ENCODE measurements around the gene ABCB11. TPM values are rescaled to one million over a fixed set of nuclear protein-coding genes. Genes with fewer than 3 reads are reported as not detected.

The ABCB11 gene
- total and polyA plus RNA-seq, 9 of the 15 experiments (the other 6 are each of a cell fraction or from before 2014, with no cell fraction given), result 0.04 to 0.51 (median 0.10) TPM; not detected in 1

DNA sequence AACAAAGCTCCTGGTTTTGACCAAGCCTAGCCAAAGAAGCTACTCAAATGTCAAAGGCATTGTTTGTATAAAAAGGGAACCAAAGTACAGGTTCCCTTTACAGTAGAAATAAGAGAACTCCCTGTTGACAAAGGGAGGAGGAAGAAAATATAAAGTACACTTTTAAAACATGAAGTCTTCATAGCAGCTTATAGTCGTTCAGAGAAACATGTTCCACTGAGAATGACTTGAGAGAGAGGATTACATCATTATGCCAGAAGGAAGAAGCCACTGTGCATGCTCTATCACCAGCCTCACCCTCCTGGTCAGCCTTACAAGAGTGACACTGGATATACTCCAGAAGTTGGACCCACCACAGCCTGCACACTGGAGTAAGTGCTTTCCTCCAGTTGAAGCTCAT lies 35.8 kb upstream of the ABCB11 start:
- TF ChIP-seq ATF6 (CRISPR knock-in tag; IDR thresholded peaks at IDR 0.05) (no peak), ATF7 (IDR thresholded peaks at IDR 0.05) (peak; percentile 26; the same call in 1 of the 2 replicates), ARID1B (IDR thresholded peaks at IDR 0.05) (no peak), ATF3 (IDR thresholded peaks at IDR 0.05) (peak; percentile 44), ATF3 (CRISPR knock-in tag; conservative IDR thresholded peaks at IDR 0.05) (no peak), CEBPG (CRISPR knock-in tag; IDR thresholded peaks at IDR 0.05) (no peak), CEBPG (tag; conservative IDR thresholded peaks at IDR 0.05 in 1 of 2, IDR thresholded peaks at IDR 0.05 in 1 of 2) (peak in 1 of 2 experiments; percentile 50; a peak in 1 of 4 replicates), JUND (IDR thresholded peaks at IDR 0.05; ENCODE audit: borderline replicate concordance, low read depth, low read length) (0 out of 2 replicates have a peak, but pooled peaks have one; percentile 1), JUND (tag; IDR thresholded peaks at IDR 0.05; ENCODE audit: borderline replicate concordance, low read depth, low read length) (peak; percentile 20; the same call in 1 of the 3 replicates), FOXO4 (CRISPR knock-in tag; IDR thresholded peaks at IDR 0.05) (no peak)
- TF ChIP-seq, protein P1, sequence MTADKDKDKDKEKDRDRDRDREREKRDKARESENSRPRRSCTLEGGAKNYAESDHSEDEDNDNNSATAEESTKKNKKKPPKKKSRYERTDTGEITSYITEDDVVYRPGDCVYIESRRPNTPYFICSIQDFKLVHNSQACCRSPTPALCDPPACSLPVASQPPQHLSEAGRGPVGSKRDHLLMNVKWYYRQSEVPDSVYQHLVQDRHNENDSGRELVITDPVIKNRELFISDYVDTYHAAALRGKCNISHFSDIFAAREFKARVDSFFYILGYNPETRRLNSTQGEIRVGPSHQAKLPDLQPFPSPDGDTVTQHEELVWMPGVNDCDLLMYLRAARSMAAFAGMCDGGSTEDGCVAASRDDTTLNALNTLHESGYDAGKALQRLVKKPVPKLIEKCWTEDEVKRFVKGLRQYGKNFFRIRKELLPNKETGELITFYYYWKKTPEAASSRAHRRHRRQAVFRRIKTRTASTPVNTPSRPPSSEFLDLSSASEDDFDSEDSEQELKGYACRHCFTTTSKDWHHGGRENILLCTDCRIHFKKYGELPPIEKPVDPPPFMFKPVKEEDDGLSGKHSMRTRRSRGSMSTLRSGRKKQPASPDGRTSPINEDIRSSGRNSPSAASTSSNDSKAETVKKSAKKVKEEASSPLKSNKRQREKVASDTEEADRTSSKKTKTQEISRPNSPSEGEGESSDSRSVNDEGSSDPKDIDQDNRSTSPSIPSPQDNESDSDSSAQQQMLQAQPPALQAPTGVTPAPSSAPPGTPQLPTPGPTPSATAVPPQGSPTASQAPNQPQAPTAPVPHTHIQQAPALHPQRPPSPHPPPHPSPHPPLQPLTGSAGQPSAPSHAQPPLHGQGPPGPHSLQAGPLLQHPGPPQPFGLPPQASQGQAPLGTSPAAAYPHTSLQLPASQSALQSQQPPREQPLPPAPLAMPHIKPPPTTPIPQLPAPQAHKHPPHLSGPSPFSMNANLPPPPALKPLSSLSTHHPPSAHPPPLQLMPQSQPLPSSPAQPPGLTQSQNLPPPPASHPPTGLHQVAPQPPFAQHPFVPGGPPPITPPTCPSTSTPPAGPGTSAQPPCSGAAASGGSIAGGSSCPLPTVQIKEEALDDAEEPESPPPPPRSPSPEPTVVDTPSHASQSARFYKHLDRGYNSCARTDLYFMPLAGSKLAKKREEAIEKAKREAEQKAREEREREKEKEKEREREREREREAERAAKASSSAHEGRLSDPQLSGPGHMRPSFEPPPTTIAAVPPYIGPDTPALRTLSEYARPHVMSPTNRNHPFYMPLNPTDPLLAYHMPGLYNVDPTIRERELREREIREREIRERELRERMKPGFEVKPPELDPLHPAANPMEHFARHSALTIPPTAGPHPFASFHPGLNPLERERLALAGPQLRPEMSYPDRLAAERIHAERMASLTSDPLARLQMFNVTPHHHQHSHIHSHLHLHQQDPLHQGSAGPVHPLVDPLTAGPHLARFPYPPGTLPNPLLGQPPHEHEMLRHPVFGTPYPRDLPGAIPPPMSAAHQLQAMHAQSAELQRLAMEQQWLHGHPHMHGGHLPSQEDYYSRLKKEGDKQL (CRISPR knock-in tag; IDR thresholded peaks at IDR 0.05; ENCODE audit: borderline replicate concordance), result no peak
- DNase-seq (ENCODE audit: extremely low read depth in 1 of 4, low spot score in 3 of 4) (no peak), FAIRE-seq (no peak), ATAC-seq (peak; percentile 63)
- no TSS peak for BruUV-seq (replicated peaks)
- no peaks in the 10 kb centered on the region for H3K9me1 ChIP-seq (ENCODE audit: control insufficient read depth, insufficient read depth, low read length)
- no peak overlapping the region for H3K4me2 ChIP-seq (ENCODE audit: insufficient read depth, low read length)
- peak overlapping the region; percentile 60 for H2AFZ ChIP-seq (ENCODE audit: low read depth, low read length)
- no peaks in the 10 kb centered on the region for H3K36me3 ChIP-seq (ENCODE audit: control insufficient read depth, insufficient read depth, low read length)
- WGBS (ENCODE audit: insufficient coverage, low coverage, missing lambda C conversion rate), result 6% methylated on average over 1 of the region's 1 CpG
- H3K79me2 ChIP-seq (ENCODE audit: control insufficient read depth, insufficient read depth, low read length), result no peaks in the 10 kb centered on the region
- no peaks in the 10 kb centered on the region for H3K9me3 ChIP-seq (replicated peaks; ENCODE audit: control insufficient read depth, insufficient read depth, low read depth, low read length)
- in situ Hi-C loops (cut with MboI) (no loop called here), intact Hi-C loops (cut with micrococcal nuclease) (no loop called here)
- no peaks in the 10 kb centered on the region for H4K20me1 ChIP-seq (replicated peaks; ENCODE audit: control insufficient read depth, insufficient read depth, low read length)
- H3K27ac ChIP-seq (ENCODE audit: extremely low read depth, low read depth, low read length), result no peak overlapping the region
- no peak overlapping the region for H3K9ac ChIP-seq (ENCODE audit: insufficient read depth in 1 of 2, low read depth in 2 of 2, low read length in 2 of 2)
- CTCF ChIA-PET (ENCODE audit: low intra/inter-chr PET ratio), result no interaction called here
- POLR2A ChIA-PET, result interaction anchor here (0.6 to 0.8 kb wide), 2 partner anchors 19 to 82 kb away, joined by 3 read pairs; no protein-coding TSS in a partner anchor
- no peak overlapping the region for H3K4me3 ChIP-seq
- peaks cover 3 to 21% of the 10 kb centered on the region in 2 experiments; a peak in 4 of 5 replicates for H3K4me1 ChIP-seq (replicated peaks in 1 of 2; ENCODE audit: control insufficient read depth in 2 of 2, insufficient read depth in 2 of 2, low read length in 2 of 2)
- no peaks in the 10 kb centered on the region for H3K27me3 ChIP-seq (ENCODE audit: control insufficient read depth in 2 of 2, insufficient read depth in 2 of 2, low read length in 2 of 2)
